GM19328 (cell line): ENCODE results near the gene ZCCHC3.
"Not testable (repeated sequence)": the region's sequence is repeated elsewhere in the genome, so short reads cannot be mapped to it uniquely, and the experiment has no call there.

Source experiments
- ATAC-seq: cut with Tn5 transposase; IDR thresholded peaks from one replicate; pipeline ENCODE4 v1.9.1; 2021; ENCODE audit warnings: mild to moderate bottlenecking, moderate library complexity; ENCODE audit not compliant: unreplicated experiment

Gene ZCCHC3

GRCh38 chr20:336040-336439 is 38.7 kb downstream of the ZCCHC3 start:
- ATAC-seq = not testable (repeated sequence)

DNA sequence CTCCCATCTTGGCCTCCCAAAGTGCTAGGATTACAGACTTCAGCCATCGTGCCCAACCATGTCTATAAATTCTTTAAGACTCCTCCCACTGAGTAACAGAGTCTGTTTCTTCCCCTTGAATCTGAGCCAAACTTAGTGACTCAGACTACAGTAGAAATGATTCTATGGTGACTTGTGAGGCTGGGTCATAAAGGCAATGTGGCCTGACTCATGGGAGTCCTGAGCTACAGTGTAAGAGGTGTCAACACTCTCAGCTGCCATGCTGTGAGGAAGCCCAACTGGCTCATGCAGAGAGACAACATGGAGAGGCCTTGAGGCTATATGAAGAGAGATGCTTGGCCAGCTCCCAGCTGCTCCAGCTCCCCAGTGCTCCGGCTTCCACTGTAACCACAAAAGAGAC is 44.3 kb downstream of the ZCCHC3 start:
- no peak for ATAC-seq

GRCh38 chr20:343107-343506 is 45.7 kb downstream of the ZCCHC3 start:
- ATAC-seq = no peak

DNA sequence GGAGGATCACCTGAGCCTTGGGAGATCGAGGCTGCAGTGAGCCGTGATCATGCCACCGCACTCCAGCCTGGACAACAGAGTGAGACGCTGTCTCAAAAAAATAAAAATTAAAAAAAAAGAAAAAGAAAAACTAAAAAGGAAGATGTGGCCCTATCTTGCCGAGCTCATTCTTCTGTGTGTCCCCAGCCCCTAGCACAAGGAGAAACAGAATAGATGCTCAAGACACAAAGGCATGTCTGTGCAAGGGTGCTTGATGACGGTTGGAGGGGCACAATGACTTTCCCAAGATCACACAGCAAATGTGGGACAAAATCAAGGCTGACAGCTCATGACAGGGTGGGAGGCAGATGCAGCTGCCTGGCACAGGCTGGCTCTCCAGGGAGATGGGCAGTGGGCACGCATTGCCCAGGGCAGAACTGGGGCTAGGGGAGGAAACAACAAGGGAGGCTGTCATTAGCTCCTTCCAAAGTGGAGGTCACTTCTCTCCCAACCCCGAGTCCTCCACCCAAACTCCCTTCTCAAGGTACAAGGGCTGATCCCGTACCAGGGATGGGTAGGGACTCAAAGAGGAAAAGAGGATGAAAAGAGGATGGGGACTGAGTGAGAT is 48.8 kb downstream of the ZCCHC3 start:
- ATAC-seq = no peak

DNA sequence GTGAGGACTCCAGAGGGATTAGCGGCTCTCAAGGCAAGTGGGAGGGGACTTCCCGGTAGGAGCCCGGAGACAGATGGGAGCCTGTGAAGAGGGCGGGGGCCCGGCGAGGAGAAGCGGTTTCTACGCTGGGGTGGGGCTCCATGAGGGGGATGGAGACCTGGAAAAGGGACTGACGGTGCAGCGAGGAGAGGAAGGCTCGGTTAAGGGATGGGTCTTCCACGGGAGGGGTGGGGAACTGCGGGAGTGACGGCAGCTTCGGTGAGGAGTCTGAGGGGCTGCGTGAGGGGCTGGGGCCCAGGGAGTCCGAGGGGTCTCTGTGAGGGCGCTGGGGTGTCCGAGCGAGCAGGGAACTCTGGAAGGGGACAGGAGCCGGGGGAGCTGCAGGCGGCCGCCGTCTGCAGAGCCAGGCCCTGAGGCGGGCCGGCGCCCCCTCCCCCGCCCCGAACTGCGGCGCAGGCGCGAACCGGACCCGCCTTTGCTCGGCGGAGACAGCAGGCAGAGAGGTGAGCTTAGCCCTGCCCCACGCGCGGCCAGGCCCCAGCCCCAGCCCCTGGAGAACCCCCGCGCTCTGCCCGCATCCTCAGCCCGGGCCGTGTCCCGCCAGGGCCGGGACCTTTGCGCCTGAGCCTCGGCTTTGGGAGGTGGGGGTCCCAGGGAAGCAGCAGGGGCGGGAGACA is 49.4 kb downstream of the ZCCHC3 start, which contains the start of gene NRSN2:
TSS of gene NRSN2 (plus strand) at position 472 of the 677 bp plus-strand sequence. CDS start 2,533 bp downstream, outside the sequence.
- ATAC-seq = no peak

- ATAC-seq = peak; percentile 3
Observed at GRCh38 chr20:347317-347639, 49.9 kb downstream of the ZCCHC3 start.

GRCh38 chr20:347640-348484 is 50.5 kb downstream of the ZCCHC3 start:
- ATAC-seq = peak; percentile 66

DNA sequence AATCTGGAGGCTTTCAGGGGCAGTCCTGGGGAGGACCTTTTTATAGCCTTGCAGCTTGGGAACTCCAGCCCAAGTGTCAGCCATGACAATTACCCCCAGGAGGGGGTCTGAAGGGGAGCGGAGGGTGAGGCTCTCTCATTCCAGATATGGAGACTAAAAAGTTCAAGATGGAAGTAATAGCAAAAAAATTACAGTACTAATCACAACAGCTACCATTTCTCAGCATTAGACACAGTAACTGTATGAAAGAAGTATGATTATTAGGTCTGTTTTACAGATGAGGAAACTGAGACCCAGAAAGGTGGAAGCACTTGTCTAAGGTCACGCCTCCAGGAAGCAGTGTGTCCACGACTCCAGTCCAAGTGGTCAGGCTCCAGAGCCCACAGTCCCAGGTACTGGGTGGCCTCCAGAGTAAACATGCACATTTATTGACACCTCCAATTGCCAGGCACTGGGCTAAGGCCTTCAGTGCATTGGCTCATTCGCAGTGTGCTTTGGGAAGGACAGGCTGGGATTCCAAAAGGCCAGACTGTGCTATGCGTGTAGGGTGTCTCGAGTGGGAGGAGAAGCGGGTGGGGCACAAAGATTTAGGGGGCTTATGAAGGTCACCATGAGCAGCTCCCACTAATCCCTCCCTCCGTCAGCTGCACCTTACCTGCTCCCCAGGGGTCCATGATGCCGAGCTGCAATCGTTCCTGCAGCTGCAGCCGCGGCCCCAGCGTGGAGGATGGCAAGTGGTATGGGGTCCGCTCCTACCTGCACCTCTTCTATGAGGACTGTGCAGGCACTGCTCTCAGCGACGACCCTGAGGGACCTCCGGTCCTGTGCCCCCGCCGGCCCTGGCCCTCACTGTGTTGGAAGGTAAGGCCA is 51.8 kb downstream of the ZCCHC3 start:
- ATAC-seq = no peak
